Endothelial cell of umbilical vein (primary cell): ENCODE measurements around the gene MC2R. TPM values are rescaled to one million over a fixed set of nuclear protein-coding genes. Genes with fewer than 3 reads are reported as not detected.

ENCODE experiments used
- BruUV-seq: library from RNA; stranded (reverse); fragments of 400-500 nt; replicated peaks from 2 replicates; lab custom pipeline; 2021; lab: Mats Ljungman, UMichigan
- CTCF ChIA-PET: fragments of 300-600, 350-600 bp; sonication (Branson Sonifier 250); formaldehyde crosslinking; loops from one replicate; lab custom pipeline; 2021; ENCODE audit warnings: antibody characterized with exemption, inconsistent platforms; lab: Charles Lee
- POLR2A ChIA-PET: fragments of 300-600, 350-600 bp; sonication (Branson Sonifier 250); formaldehyde crosslinking; loops from one replicate; lab custom pipeline; 2021; ENCODE audit warnings: antibody characterized with exemption, inconsistent platforms; lab: Charles Lee
- DNase-seq: peaks from one replicate; pipeline ENCODE4 v3.0.0-alpha.2; 2011; ENCODE audit warnings: low read depth, low spot score
- FAIRE-seq: peaks from 2 replicates; lab custom pipeline; 2011; peaks lifted over from hg19 to GRCh38; lab: Jason Lieb, UNC
- H2AFZ ChIP-seq: 2 replicates; pipeline ENCODE4 v1.6.0; 2012; ENCODE audit warnings: low read depth, low read length, control low read depth, inconsistent platforms
- H3K27ac ChIP-seq: 2 replicates; pipeline ENCODE4 v1.5.1; 2011; ENCODE audit warnings: low read depth, mild to moderate bottlenecking, control low read depth, low read length, moderate library complexity; ENCODE audit not compliant: insufficient read depth
- H3K27me3 ChIP-seq, 2 experiments: 2 replicates each; pipeline versions ENCODE4 v1.6.0 to v1.6.1; 2011; ENCODE audit warnings: low read length in 2 of 2, mixed read lengths in 1 of 2; ENCODE audit not compliant: control insufficient read depth in 2 of 2, insufficient read depth in 2 of 2
- H3K36me3 ChIP-seq, 2 experiments: 2 replicates in 1 of 2; 3 replicates in 1 of 2; pipeline ENCODE4 v1.5.1; 2011; ENCODE audit warnings: low read length in 2 of 2, mild to moderate bottlenecking in 1 of 2, moderate library complexity in 1 of 2; ENCODE audit not compliant: control insufficient read depth in 2 of 2, insufficient read depth in 2 of 2; ENCODE audit errors: extremely low read depth in 1 of 2
- H3K4me1 ChIP-seq: 3 replicates; pipeline ENCODE4 v1.5.1; 2011; ENCODE audit warnings: mild to moderate bottlenecking, low read length; ENCODE audit not compliant: control insufficient read depth, insufficient read depth; ENCODE audit errors: extremely low read depth
- H3K4me2 ChIP-seq: 2 replicates; pipeline ENCODE4 v1.6.1; 2011; ENCODE audit warnings: low read length, control low read depth, mixed read lengths; ENCODE audit not compliant: insufficient read depth
- H3K4me3 ChIP-seq, 3 experiments: fragments of 200-600 bp in 1 of 3; sonication (generic), shearing (Covaris generic) in 1 of 3; replicated peaks in 1 of 3; 2 replicates each; pipeline ENCODE4 v1.5.1; 2011 to 2016; ENCODE audit warnings: control low read depth in 3 of 3, low read length in 3 of 3, mild to moderate bottlenecking in 2 of 3, inconsistent platforms in 1 of 3, low read depth in 1 of 3, moderate library complexity in 1 of 3; ENCODE audit not compliant: insufficient read depth in 1 of 3
- H3K79me2 ChIP-seq: 2 replicates; pipeline ENCODE4 v1.6.0; 2012; ENCODE audit warnings: low read length, inconsistent platforms; ENCODE audit not compliant: control insufficient read depth, insufficient read depth
- H3K9ac ChIP-seq: replicated peaks from 2 replicates; pipeline ENCODE3; 2011; ENCODE audit warnings: low read length, control low read depth; ENCODE audit not compliant: insufficient read depth; ENCODE audit errors: extremely low read depth
- H3K9me1 ChIP-seq: replicated peaks from 3 replicates; pipeline ENCODE4 v1.6.0; 2011; ENCODE audit warnings: mild to moderate bottlenecking, low read length; ENCODE audit not compliant: control insufficient read depth, insufficient read depth; ENCODE audit errors: extremely low read depth
- H3K9me3 ChIP-seq: replicated peaks from 2 replicates; pipeline ENCODE4 v1.5.1; 2012; ENCODE audit warnings: low read length, inconsistent platforms; ENCODE audit not compliant: control insufficient read depth, insufficient read depth
- H4K20me1 ChIP-seq: replicated peaks from 2 replicates; pipeline ENCODE3; 2011; ENCODE audit warnings: mild to moderate bottlenecking, low read length; ENCODE audit not compliant: control insufficient read depth, insufficient read depth; ENCODE audit errors: extremely low read depth
- CTCF ChIP-seq, 2 donors: IDR thresholded peaks; 1 replicate in 1 of 2; 2 replicates in 1 of 2; pipeline ENCODE4 v1.5.1; 2011; ENCODE audit warnings: low read length in 2 of 2, mild to moderate bottlenecking in 2 of 2, moderate library complexity in 2 of 2, control low read depth in 1 of 2, inconsistent platforms in 1 of 2, low read depth in 1 of 2; ENCODE audit not compliant: insufficient read depth in 1 of 2; ENCODE audit errors: extremely low read depth in 1 of 2
- EZH2 ChIP-seq: IDR thresholded peaks from 2 replicates; pipeline ENCODE4 v1.6.1; 2012; ENCODE audit warnings: borderline replicate concordance, low read depth, mild to moderate bottlenecking, moderate library complexity, low read length, inconsistent platforms; ENCODE audit not compliant: severe bottlenecking
- FOS ChIP-seq: IDR thresholded peaks from 2 replicates; pipeline ENCODE4 v1.6.1; 2011; ENCODE audit warnings: mild to moderate bottlenecking, low read length, moderate library complexity, borderline replicate concordance; ENCODE audit not compliant: insufficient read depth
- GATA2 ChIP-seq: IDR thresholded peaks from 2 replicates; pipeline ENCODE4 v1.7.0; 2011; ENCODE audit warnings: low read depth, mild to moderate bottlenecking, moderate library complexity, mixed read lengths, low read length; ENCODE audit not compliant: insufficient read length, insufficient read depth
- JUN ChIP-seq: IDR thresholded peaks from 2 replicates; pipeline ENCODE4 v1.6.1; 2011; ENCODE audit warnings: borderline replicate concordance, low read depth; ENCODE audit not compliant: insufficient read length, insufficient read depth
- MAX ChIP-seq: IDR thresholded peaks from 2 replicates; pipeline ENCODE4 v1.6.1; 2011; ENCODE audit not compliant: insufficient read depth, insufficient read length
- MYC ChIP-seq: IDR thresholded peaks from one replicate; pipeline ENCODE4 v1.6.1; 2011; ENCODE audit warnings: mild to moderate bottlenecking, low read depth, low read length
- POLR2A ChIP-seq: IDR thresholded peaks from 2 replicates; pipeline ENCODE4 v1.6.1; 2012; ENCODE audit warnings: low read depth, mild to moderate bottlenecking, control low read depth, low read length
- POLR2AphosphoS5 ChIP-seq: IDR thresholded peaks from 2 replicates; pipeline ENCODE4 v1.6.1; 2012; ENCODE audit warnings: low read depth, mild to moderate bottlenecking, control low read depth, low read length, moderate library complexity; ENCODE audit not compliant: insufficient read depth
- dilution Hi-C: fragments of 300-500 bp; cut with MboI; formaldehyde crosslinking; loops from one replicate; pipeline ENCODE4 v1.15.0; 2019; ENCODE audit warnings: low sequenced_read_pairs; ENCODE audit not compliant: extremely low pct_ligation_motif_present
- intact Hi-C: fragments of 100-400 bp; cut with micrococcal nuclease; formaldehyde crosslinking; loops from one replicate; pipeline ENCODE4 v1.10.0; 2022
- polyA plus RNA-seq, 4 experiments: library from polyadenylated mRNA; depleted of rRNA in 3 of 4; stranded (reverse) in 3 of 4; unstranded in 1 of 4; fragments of >200 nt; gene quantifications; 2 replicates each; pipeline versions ENCODE4 v1.2.1 to v1.2.3, GENCODE V29; 2011 to 2012; ENCODE audit warnings: missing spikeins in 1 of 4
- total RNA-seq: library from RNA; stranded (reverse); gene quantifications from 2 replicates; pipeline ENCODE4 v1.2.3, GENCODE V29; 2021

Gene MC2R
- total and polyA plus RNA-seq, 2 donors (not counting 3 experiments of a cell fraction or from before 2014, with no cell fraction given): not detected

GRCh38 chr18:13836559-13836958, 78.8 kb downstream of the MC2R start:
- Histone ChIP-seq H2AFZ (no peak overlapping the region), H3K4me3 (no peak overlapping the region), H3K9me3 (no peaks in the 10 kb centered on the region), H3K79me2 (no peaks in the 10 kb centered on the region), H3K9me1 (no peaks in the 10 kb centered on the region), H3K4me1 (no peaks in the 10 kb centered on the region), H3K27me3 (no peaks in the 10 kb centered on the region), H3K36me3 (no peaks in the 10 kb centered on the region), H3K9ac (no peak overlapping the region), H3K4me2 (no peak overlapping the region), H4K20me1 (no peaks in the 10 kb centered on the region), H3K27ac (no peak overlapping the region)
- FAIRE-seq (no peak), DNase-seq (no peak)
- TF ChIP-seq EZH2 (no peak), MAX (no peak), POLR2AphosphoS5 (no peak), FOS (no peak), GATA2 (no peak), MYC (no peak), CTCF (IDR thresholded peaks at IDR 0.05; ENCODE audit: extremely low read depth in 1 of 2, insufficient read depth in 1 of 2, low read depth in 1 of 2, low read length in 2 of 2) (no peak), JUN (no peak), POLR2A (no peak)
- dilution Hi-C loops: no loop called here
- ChIA-PET POLR2A (no interaction called here), CTCF (no interaction called here)
- intact Hi-C loops: no loop called here
- BruUV-seq: no TSS peak
